ENCODE data around the gene STX10. TPM values are rescaled to one million over a fixed set of nuclear protein-coding genes. Genes with fewer than 3 reads are reported as not detected.

The STX10 gene
- total and polyA plus RNA-seq, 9 of the 15 experiments (the other 6 are each of a cell fraction or from before 2014, with no cell fraction given) = 0.51 to 66.3 (median 31.0) TPM

DNA sequence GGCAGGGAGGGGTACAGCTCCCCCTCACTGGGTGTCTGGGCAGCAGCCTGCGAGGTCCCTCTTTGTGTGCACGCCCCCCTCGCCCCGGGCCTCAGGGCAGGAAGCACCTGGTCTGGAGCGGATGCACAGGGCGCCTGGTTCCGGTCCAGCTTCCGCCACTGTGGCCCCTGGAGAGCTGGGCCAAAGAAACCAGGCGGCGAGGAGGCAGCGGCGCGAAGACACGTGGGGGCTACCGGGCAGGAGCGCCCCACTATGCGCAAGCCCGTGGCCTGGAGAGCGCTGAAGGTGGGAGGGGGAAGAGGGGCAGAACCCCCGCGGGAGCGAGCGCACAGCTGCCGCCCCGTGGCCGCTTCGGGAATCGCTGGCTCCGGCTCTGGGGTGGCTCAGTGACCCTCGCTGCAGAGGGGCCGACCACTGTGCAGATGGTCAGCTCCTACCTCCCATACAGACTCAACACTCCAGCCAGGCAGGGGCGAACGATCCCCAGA is 45.8 kb downstream of the STX10 start (continued):
- TF ChIP-seq SRSF7 (optimal IDR thresholded peaks at IDR 0.05; ENCODE audit: low read depth, low read length) (no peak), KLF6 (CRISPR knock-in tag; IDR thresholded peaks at IDR 0.05; ENCODE audit: borderline replicate concordance) (no peak), ZKSCAN1 (IDR thresholded peaks at IDR 0.05; ENCODE audit: low read depth, low read length) (peak; percentile 100), NR2C2 (CRISPR knock-in tag; IDR thresholded peaks at IDR 0.05) (peak; percentile 71; the same call in 1 of the 2 replicates), NR2C2 (tag; IDR thresholded peaks at IDR 0.05) (no peak), ATF1 (CRISPR knock-in tag; IDR thresholded peaks at IDR 0.05) (no peak), ATF1 (tag; IDR thresholded peaks at IDR 0.05) (peak; percentile 52; the same call in 1 of the 2 replicates), ZNF212 (CRISPR knock-in tag; IDR thresholded peaks at IDR 0.05) (peak; percentile 16; the same call in 1 of the 2 replicates), MTA3 (IDR thresholded peaks at IDR 0.05; ENCODE audit: borderline replicate concordance) (peak; percentile 62; the same call in 1 of the 2 replicates), THAP7 (CRISPR knock-in tag; IDR thresholded peaks at IDR 0.05) (peak; percentile 44; the same call in 1 of the 2 replicates), CBX3 (IDR thresholded peaks at IDR 0.05; ENCODE audit: borderline replicate concordance in 1 of 2, low read length in 2 of 2) (no peak), KLF16 (IDR thresholded peaks at IDR 0.05) (0 out of 2 replicates have a peak, but pooled peaks have one; percentile 57), FIP1L1 (IDR thresholded peaks at IDR 0.05; ENCODE audit: low read depth, low read length, poor library complexity, severe bottlenecking) (peak; percentile 82), NFIC (IDR thresholded peaks at IDR 0.05) (peak; percentile 48)
- TF ChIP-seq, protein P1, sequence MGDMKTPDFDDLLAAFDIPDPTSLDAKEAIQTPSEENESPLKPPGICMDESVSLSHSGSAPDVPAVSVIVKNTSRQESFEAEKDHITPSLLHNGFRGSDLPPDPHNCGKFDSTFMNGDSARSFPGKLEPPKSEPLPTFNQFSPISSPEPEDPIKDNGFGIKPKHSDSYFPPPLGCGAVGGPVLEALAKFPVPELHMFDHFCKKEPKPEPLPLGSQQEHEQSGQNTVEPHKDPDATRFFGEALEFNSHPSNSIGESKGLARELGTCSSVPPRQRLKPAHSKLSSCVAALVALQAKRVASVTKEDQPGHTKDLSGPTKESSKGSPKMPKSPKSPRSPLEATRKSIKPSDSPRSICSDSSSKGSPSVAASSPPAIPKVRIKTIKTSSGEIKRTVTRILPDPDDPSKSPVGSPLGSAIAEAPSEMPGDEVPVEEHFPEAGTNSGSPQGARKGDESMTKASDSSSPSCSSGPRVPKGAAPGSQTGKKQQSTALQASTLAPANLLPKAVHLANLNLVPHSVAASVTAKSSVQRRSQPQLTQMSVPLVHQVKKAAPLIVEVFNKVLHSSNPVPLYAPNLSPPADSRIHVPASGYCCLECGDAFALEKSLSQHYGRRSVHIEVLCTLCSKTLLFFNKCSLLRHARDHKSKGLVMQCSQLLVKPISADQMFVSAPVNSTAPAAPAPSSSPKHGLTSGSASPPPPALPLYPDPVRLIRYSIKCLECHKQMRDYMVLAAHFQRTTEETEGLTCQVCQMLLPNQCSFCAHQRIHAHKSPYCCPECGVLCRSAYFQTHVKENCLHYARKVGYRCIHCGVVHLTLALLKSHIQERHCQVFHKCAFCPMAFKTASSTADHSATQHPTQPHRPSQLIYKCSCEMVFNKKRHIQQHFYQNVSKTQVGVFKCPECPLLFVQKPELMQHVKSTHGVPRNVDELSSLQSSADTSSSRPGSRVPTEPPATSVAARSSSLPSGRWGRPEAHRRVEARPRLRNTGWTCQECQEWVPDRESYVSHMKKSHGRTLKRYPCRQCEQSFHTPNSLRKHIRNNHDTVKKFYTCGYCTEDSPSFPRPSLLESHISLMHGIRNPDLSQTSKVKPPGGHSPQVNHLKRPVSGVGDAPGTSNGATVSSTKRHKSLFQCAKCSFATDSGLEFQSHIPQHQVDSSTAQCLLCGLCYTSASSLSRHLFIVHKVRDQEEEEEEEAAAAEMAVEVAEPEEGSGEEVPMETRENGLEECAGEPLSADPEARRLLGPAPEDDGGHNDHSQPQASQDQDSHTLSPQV (IDR thresholded peaks at IDR 0.05) = peak; percentile 96
- TF ChIP-seq, protein P2, sequence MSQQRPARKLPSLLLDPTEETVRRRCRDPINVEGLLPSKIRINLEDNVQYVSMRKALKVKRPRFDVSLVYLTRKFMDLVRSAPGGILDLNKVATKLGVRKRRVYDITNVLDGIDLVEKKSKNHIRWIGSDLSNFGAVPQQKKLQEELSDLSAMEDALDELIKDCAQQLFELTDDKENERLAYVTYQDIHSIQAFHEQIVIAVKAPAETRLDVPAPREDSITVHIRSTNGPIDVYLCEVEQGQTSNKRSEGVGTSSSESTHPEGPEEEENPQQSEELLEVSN (IDR thresholded peaks at IDR 0.05; ENCODE audit: borderline replicate concordance in 1 of 2, extremely low read depth in 1 of 2, insufficient read depth in 1 of 2, insufficient read length in 1 of 2, low read depth in 1 of 2, low read length in 1 of 2, poor library complexity in 1 of 2, severe bottlenecking in 1 of 2) = peak; percentile 48 to 58
- TF ChIP-seq, protein P3, sequence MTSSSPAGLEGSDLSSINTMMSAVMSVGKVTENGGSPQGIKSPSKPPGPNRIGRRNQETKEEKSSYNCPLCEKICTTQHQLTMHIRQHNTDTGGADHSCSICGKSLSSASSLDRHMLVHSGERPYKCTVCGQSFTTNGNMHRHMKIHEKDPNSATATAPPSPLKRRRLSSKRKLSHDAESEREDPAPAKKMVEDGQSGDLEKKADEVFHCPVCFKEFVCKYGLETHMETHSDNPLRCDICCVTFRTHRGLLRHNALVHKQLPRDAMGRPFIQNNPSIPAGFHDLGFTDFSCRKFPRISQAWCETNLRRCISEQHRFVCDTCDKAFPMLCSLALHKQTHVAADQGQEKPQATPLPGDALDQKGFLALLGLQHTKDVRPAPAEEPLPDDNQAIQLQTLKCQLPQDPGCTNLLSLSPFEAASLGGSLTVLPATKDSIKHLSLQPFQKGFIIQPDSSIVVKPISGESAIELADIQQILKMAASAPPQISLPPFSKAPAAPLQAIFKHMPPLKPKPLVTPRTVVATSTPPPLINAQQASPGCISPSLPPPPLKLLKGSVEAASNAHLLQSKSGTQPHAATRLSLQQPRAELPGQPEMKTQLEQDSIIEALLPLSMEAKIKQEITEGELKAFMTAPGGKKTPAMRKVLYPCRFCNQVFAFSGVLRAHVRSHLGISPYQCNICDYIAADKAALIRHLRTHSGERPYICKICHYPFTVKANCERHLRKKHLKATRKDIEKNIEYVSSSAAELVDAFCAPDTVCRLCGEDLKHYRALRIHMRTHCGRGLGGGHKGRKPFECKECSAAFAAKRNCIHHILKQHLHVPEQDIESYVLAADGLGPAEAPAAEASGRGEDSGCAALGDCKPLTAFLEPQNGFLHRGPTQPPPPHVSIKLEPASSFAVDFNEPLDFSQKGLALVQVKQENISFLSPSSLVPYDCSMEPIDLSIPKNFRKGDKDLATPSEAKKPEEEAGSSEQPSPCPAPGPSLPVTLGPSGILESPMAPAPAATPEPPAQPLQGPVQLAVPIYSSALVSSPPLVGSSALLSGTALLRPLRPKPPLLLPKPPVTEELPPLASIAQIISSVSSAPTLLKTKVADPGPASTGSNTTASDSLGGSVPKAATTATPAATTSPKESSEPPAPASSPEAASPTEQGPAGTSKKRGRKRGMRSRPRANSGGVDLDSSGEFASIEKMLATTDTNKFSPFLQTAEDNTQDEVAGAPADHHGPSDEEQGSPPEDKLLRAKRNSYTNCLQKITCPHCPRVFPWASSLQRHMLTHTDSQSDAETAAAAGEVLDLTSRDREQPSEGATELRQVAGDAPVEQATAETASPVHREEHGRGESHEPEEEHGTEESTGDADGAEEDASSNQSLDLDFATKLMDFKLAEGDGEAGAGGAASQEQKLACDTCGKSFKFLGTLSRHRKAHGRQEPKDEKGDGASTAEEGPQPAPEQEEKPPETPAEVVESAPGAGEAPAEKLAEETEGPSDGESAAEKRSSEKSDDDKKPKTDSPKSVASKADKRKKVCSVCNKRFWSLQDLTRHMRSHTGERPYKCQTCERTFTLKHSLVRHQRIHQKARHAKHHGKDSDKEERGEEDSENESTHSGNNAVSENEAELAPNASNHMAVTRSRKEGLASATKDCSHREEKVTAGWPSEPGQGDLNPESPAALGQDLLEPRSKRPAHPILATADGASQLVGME (CRISPR knock-in tag; IDR thresholded peaks at IDR 0.05) = peak; percentile 85; the same call in 1 of the 2 replicates

Data from K562 (cell line).